NCI-H2227 treated with DMSO at 0.1 percent for 48 hours (cell line): Measurements from ENCODE around the gene RNU1-2.
"Not testable (repeated sequence)": the region's sequence is repeated elsewhere in the genome, so short reads cannot be mapped to it uniquely, and the experiment has no call there.

Experiments used
- DNase-seq: peaks from one replicate; lab custom pipeline; 2025; lab: John Stamatoyannopoulos, UW

Gene RNU1-2

GRCh38 chr1:16888860-16889816, 6.6 kb upstream of the RNU1-2 start:
- DNase-seq: peak; percentile 97

GRCh38 chr1:16890539-16891021, 5.2 kb upstream of the RNU1-2 start:
- DNase-seq: not testable (repeated sequence)

GRCh38 chr1:16891057-16891456, 4.7 kb upstream of the RNU1-2 start:
- not testable (repeated sequence) for DNase-seq

GRCh38 chr1:16892978-16893525, 2.7 kb upstream of the RNU1-2 start:
- DNase-seq: not testable (repeated sequence)

- DNase-seq: not testable (repeated sequence)
Measured at GRCh38 chr1:16893796-16894195, 2.0 kb upstream of the RNU1-2 start.

- DNase-seq: not testable (repeated sequence)
Measured at GRCh38 chr1:16894338-16894737, 1.4 kb upstream of the RNU1-2 start.

- not testable (repeated sequence) for DNase-seq
Measured at GRCh38 chr1:16895233-16895597, 565 bp upstream of the RNU1-2 start.

- peak; percentile 86 for DNase-seq
Measured at GRCh38 chr1:16896316-16897055, 706 bp downstream of the RNU1-2 start.

GRCh38 chr1:16897653-16898052, 1.9 kb downstream of the RNU1-2 start:
- not testable (repeated sequence) for DNase-seq

- DNase-seq: not testable (repeated sequence)
Measured at GRCh38 chr1:16898298-16898697, 2.5 kb downstream of the RNU1-2 start.

GRCh38 chr1:16899020-16899419, 3.2 kb downstream of the RNU1-2 start:
- not testable (repeated sequence) for DNase-seq

- peak; percentile 46 for DNase-seq
Measured at GRCh38 chr1:16900751-16901150, 5.0 kb downstream of the RNU1-2 start.

GRCh38 chr1:16901371-16901770, 5.6 kb downstream of the RNU1-2 start:
- not testable (repeated sequence) for DNase-seq

GRCh38 chr1:16903054-16903453, 7.3 kb downstream of the RNU1-2 start:
- no peak for DNase-seq

GRCh38 chr1:16903458-16903796, 7.6 kb downstream of the RNU1-2 start:
- DNase-seq: peak; percentile 79

- peak; percentile 99 for DNase-seq
Measured at GRCh38 chr1:16904560-16905109, 8.9 kb downstream of the RNU1-2 start.

- peak; percentile 99 for DNase-seq
Measured at GRCh38 chr1:16905110-16905867, 9.5 kb downstream of the RNU1-2 start.

GRCh38 chr1:16905868-16906702, 10.3 kb downstream of the RNU1-2 start:
- no peak for DNase-seq

GRCh38 chr1:16906873-16907272, 11.1 kb downstream of the RNU1-2 start:
- no peak for DNase-seq
